ENCODE data around the gene JCAD. TPM values are rescaled to one million over a fixed set of nuclear protein-coding genes. Genes with fewer than 3 reads are reported as not detected.
"Not testable (repeated sequence)": the region's sequence is repeated elsewhere in the genome, so short reads cannot be mapped to it uniquely, and the experiment has no call there.

Gene JCAD, protein sequence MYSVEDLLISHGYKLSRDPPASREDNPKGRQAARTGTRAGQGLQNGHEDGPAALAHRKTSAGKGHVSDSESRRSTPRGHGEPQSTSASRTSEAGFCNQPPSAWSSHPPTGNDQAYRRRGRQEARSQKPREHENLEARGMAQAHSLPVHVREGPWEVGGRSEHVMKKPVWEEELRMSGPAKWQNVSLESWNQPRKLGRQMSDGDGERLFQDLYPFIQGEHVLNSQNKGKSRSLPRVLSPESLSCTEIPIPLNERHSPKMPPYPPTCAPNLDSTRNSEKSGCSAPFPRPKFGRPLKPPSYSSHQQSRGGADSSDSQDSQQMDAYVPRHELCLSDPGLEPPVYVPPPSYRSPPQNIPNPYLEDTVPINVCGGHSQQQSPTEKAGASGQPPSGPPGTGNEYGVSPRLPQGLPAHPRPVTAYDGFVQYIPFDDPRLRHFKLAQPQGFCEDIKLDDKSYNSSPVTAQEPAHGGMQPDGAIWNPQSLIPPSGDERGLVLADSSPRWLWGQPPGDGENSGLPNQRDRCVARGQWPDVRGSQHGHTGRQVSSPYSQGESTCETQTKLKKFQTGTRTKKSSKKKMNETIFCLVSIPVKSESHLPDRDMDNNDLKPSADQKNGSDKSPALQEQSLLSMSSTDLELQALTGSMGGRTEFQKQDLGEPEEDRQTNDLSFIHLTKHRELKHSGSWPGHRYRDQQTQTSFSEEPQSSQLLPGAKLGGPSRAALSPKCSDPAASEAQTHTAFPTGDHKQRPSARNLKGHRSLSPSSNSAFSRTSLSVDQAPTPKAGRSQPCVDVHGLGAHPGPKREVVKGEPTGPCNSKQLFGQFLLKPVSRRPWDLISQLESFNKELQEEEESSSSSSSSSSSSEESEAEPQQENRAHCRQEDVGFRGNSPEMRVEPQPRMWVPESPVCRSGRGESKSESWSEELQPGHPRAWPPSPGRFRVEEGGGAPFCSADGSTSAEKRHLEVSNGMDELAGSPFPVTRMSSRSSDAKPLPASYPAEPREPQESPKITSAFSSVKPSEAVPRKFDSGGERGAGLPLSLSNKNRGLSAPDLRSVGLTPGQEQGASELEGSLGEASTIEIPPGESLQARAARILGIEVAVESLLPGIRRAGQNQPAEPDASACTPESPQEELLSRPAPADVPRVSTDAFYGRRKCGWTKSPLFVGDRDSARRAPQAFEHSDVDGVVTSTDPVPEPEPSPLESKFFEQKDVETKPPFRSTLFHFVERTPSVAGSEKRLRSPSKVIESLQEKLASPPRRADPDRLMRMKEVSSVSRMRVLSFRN (N-terminal part only)
- total RNA-seq, result 2.5 and 3.2 TPM in 2 replicates

DNA sequence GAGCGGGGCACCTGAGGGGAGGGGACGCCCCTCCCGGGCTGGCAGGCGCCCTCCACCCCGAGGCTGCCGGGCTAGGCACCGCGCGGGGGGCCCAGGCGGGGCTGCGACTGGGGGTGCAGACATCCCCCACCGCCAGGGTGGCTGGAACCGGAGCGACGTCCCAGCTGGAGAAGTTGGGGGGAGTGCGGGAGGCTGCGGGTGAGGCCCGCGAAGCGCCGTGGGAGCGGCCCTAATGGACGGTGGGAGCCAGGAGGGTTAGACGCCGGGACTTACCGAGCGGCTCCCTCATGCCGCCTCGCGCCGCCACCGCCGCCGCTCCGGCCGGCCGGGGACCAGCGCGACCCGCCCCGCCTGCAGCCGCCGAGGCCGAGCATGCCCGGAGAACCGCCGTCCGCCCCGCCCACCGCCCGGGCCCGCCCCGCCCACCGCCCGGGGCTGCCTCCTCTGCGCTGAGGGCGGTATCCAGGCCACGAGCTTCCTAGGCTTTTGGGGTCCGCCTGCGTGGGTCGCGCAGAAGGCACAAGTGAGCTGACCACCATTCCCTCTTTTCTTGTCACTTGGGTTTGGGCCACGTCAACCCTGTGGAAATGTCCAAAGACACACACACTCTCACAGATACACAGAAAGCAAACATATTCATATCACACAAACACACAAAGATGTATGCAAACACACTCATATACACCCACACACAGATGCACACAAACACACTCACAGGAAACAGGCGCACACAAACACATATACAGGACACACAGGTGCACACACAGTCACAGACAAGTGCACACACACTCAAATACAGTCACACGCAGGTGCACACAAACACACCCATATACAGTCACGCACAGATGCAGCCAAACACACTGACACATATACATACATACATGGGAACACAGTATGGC is at the start of gene JCAD:
TSS of gene JCAD (minus strand) at position 378 of the 899 bp plus-strand sequence. CDS start 11,774 bp downstream, outside the sequence.
- intact Hi-C loops (cut with micrococcal nuclease), result loop anchor here (1.0 kb wide), 1 partner anchor 11 kb away; no protein-coding TSS in a partner anchor

DNA sequence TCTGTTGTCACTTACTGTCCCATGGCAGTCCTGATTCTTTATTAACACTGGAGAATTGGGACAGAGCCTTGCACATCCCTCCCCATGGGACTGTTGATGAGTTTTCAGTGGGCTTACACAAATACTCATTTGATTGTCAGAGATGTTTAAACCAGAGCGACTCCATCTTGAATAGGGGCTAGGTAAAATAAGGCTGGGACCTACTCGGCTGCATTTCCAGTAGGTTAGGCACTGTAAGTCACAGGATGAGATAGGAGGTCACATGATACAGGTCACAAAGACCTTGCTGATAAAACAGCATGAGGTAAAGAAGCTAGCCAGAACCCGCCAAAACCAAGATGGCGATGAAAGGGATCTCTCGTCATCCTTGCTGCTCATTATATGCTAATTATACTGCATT is 47.6 kb upstream of the JCAD start:
- intact Hi-C loops (cut with micrococcal nuclease), result no loop called here

DNA sequence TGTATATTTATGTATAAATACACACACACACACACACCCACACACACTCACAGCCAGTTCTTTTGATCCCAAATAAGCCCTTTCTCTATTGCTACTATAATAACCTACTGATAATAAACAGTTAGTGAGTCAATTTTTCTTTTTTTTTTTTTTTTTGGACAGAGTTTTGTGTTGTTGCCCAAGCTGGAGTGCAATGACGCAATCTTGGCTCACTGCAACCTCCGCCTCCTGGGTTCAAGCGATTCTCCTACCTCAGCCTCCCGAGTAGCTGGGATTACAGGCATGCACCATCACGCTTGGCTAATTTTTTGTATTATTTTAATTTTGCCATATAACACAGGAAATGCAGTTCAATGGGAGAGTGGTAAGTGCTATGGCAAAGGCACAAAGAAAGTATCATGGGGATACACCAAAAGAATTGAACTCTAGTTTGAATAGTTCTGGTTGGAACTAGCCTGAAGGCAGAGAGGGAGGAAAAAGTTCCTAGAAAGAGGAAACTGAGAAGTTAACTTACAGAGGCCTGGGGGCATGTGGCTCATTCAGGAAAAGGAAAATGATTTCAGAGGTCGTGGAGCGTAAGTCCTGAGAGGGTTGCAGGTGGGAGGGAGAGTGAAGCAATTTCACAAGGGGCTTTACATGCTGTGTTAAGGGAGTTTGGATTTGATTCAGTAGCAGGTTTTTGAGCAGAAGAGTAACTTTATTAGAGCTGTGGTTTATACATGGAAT is 44.4 kb upstream of the JCAD start:
- intact Hi-C loops (cut with micrococcal nuclease), result no loop called here

DNA sequence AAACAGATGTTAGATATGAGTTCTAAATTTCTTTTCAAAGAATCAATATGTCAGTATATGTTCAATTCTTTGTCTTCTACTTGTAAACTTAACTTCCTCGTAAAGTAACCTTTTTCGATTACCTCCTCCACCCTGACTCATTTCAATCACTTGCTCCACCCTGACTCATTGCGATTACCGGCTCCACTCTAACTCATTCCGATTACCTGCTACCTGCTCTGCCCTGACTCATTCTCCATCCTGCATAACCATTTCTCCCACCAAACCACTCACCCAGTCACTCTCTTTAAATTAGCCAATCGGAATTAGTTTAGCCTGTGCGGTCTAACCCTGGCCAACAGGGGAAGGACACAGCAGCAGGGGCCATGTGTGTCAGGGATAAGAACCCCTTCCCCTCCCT is 40.3 kb upstream of the JCAD start:
- intact Hi-C loops (cut with micrococcal nuclease), result not testable (repeated sequence)

DNA sequence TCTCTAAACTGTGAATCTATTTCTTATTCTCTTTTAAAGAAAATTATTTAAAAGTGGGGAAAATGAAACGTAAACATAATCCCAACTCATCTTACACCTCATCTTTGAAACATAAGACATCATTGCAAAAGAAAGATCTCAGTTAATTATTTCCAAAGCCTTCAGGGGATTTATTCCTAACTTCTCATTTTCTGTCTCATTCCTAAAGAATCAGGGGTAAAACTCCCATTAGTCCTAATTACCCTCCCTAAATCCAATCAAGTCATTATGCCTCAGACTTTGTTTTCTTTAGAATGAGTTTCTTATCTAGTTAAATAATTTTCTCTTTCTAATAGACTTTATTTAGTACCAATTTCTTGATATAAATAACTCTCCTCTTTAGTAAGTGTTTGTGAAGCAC is 39.7 kb upstream of the JCAD start:
- intact Hi-C loops (cut with micrococcal nuclease), result no loop called here

DNA sequence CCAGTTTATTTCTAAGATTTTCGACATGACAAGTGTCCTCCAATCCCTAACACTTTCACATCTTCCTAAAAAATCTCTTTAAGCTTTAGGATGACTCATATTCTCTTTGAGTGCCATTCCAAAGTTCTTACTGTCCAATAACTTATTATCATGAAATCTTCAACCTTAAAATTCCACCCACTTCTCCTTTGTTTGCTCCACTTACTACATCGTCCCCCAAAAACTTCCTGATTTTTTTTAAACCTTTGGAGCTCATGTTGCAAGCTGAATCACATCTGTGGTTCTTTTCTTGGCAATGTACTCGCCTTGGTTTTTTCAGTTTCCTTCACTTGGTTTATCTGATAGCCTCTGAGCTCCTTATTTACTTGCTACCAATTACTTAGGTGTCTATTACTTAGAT is 39.2 kb upstream of the JCAD start:
- intact Hi-C loops (cut with micrococcal nuclease), result no loop called here

DNA sequence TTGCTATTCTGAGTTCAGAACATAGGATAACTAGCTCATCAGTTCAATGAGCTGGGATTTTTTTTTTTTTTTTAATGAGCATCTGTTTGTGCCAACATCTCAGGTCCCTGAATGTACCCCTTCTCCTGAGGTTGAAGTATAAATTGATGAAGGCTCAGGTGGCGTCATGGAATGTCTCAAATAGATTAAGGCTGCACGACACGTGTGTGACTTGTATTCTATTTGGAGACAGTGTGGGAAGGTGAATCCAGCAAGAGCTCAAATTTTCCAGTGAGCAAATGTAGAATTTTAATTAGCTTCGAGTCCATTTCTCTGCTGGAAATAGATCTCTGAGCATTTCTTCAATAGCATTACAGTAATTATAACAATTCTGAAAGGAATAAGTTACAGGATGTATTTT is 37.2 kb upstream of the JCAD start:
- intact Hi-C loops (cut with micrococcal nuclease), result no loop called here

DNA sequence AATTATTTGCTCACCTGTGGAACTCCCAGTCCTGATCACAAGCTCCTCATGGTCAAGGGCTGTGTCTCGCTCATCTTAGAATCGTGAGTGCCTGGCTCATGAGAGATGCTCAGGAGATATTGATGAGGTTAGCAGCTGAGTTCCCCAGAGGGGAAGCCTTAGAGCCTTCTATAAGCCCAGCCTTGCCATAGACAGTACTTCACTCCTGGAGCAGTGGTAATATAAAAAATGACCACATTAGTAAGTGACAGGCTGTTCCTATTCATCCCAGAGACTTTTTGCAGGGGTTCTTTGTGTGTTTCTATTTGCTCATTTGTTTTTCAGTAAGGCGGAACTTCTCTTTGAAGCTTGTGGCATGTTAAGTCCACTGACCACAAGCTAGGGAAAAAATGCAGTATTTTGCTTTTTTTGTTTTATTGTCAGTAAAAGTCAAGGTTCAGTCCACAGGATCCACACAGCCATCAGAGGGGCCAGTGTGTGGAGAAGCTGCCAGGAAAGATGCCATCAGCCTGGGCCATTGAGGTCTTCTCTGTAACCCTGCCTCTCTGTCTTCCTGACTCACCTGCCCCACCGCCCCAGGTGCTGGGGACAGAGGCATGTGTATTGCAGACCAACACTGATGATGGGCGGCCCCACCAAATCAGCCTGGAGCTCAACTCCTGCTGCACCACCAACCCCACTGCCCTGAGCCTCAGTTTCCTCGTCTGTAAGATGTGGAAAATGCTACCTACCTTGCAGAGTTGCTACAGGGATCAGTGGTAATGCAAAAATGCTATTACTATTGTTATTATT is 36.4 kb upstream of the JCAD start:
- intact Hi-C loops (cut with micrococcal nuclease), result no loop called here

DNA sequence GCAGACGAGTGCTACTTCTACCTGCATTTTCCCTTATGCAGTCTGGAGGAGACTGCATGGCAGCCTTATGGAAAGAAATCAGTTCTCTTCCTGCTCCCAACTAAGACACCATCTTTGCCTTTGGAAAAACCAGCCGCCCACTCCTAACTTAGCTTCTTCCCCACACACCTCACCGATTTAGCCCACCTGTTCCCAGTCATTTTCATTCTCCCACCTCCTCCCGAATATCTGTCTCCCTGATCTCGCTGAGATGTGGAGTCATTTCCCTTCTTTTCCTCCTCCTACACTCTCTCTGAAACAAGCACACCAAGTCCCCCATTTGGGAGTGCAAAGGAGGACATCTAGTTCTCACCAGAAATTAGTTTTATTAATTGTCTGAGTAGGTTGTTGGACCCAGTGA is 35.2 kb upstream of the JCAD start:
- intact Hi-C loops (cut with micrococcal nuclease), result no loop called here

DNA sequence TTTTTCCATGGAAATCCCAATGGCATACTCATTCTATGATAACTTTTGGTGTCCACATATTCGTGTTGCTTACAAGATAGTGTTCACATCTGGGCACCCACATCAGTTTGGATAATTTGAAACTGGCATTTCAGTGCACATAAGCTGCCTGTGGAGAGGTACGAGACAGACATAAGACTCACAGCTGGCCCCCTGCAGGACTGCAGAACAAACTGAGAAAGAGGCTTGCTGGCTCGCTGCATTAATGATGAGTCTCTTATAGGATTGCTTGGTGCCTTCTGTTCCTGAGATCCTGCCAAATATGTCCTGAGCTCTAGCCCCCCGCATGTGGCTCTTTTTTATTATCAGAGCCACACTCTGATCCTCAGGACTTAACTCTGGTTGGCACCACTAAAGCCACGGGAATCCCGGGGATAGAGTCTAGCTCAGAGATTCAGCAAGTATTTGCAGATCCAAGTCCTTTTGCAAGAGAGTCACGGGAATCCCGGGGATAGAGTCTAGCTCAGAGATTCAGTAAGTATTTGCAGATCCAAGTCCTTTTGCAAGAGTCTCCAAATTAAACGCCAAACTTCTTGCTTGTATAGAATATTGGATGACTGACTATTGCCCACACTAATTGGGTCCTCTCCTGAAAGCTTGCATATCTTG is 34.0 kb upstream of the JCAD start:
- intact Hi-C loops (cut with micrococcal nuclease), result no loop called here

DNA sequence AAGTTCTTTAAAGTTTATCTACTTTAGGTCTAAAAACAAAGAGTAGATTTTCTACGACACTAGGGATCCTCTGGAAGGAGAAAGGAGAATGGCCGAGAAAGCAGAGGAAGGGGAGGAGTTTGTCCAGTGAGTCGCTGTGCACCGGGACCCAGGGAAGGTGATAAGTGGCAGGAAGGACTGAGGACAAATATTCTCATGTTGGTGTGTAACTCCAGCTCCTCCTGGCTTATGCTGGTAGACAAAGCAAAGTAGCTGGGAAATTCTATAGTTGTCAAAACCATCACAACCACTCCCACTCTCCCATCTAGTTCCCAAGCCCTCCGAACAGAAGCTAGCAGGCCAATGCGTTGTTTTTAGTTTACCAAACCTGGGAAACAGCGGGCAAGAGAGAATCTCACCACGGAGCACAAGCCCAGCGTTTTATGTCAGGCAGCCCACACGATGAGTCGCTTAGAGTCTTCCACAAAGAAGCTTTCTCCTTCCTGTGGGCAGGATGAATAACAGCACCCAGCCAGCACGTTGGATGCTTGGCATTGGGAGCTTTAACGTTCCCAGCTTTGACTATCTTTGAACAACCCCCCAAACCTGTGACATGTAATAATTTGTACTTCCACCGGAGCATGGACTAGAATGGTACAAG is 32.9 kb upstream of the JCAD start:
- intact Hi-C loops (cut with micrococcal nuclease), result no loop called here

DNA sequence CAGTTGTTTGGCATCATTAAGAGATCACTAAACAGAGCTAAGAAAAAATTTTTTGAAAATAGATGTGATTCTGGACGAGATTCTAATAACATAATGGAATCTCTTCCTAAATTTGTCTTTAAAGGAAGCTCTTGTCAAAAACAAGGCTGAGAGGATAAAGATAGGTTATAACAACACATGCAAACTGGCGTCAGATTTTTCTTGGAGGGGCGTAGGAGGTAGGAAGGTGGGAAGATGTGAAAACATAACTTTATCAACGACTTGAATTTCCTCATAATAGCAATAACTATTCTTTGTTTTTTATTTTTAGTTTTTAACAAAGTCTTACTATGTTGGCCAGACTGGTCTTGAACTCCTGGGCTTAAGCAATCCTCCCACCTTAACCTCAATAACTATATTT is 31.8 kb upstream of the JCAD start:
- intact Hi-C loops (cut with micrococcal nuclease), result no loop called here

DNA sequence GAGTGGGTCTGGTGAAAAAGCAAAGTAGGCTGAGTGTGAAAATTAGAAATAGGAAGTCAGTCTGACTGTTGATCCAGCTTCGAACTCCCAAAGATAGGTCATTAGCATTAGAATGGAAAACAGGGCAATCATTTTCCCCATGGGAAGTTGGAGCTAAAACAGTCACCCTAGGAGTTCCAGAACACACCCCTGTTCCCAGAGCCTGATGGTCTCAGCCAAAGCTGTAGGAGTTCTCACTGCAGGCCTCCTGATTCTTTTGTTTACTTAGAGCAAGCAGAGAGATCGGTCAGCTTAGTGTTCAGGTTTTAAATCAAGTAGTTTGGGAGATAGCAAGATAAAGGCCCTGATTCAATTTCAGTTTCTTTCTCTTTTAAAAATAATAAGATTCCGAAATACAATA is 28.8 kb upstream of the JCAD start:
- intact Hi-C loops (cut with micrococcal nuclease), result no loop called here

DNA sequence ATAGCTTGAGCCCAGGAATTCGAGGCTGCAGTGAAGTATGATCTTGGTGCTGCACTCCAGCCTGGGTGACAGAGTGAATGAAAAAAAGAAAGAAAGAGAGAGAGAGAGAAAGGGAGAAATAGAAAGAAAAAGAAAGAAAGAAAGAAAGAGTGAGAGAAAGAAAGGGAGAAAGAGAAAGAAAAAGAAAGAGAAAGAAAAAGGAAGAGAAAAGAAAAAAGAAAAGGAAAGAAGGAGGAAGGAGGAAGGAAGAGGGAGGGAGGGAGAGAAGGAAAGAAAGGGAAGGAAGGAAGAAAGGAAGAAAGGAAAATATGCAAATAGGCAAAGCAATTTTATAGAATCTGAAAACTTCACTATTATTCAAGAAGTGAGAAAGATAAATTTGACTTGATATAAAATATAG is 24.5 kb upstream of the JCAD start:
- intact Hi-C loops (cut with micrococcal nuclease), result no loop called here

DNA sequence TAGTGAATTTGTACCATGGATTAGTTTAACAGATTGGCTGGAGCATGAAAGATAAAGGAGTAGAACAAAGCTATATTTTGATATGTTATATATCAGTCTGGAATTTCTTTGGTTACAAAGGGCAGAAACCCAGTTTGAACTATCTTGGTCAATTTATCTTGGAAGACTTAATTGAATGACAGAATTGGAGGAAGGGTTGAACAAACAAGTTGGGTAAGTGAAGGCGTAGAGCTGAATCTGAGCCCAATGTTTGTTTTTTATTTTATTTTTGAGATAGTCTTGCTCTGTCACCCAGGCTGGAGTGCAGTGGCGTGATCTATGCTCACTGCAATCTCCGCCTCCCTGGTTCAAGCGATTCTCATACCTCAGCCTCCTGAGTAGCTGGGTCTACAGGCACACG is 21.8 kb upstream of the JCAD start:
- intact Hi-C loops (cut with micrococcal nuclease), result no loop called here

DNA sequence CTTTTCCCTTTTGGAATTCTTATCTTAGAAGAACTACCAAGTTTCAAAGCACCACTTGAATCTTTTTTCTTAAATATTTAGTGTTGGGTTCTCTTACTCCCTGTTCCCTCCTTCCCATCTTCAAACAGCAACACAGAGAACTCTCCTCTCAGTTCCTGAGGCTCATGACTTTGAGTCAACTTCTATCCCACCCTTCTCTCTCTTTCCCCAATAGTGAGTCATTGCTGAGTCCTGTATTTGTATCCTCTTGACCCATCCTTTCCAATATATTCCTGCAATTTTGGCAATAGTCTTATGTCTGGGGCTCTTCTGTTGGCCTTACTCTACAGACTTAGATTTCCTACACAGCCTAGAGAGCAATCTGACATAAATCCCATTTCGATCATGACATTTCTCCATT is 20.8 kb upstream of the JCAD start:
- intact Hi-C loops (cut with micrococcal nuclease), result no loop called here

DNA sequence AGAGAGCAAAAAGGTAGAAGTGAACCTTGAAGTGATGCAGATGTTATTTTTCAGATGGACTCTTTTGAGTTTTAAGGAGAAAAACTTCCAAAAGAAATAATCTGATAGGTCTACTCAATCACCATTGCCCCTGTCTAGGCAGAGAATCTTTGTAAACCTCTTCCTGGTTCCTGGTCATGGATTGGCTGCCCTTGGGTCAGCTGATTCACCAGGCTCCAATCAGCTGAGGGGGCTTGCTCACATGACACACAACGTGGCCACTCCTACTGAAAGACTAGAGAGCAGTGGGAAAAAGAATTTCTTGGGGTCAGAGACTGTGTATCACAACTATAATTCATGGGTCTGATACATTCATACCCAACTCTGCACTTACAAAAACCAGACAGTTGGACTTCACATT is 20.0 kb upstream of the JCAD start:
- intact Hi-C loops (cut with micrococcal nuclease), result no loop called here

DNA sequence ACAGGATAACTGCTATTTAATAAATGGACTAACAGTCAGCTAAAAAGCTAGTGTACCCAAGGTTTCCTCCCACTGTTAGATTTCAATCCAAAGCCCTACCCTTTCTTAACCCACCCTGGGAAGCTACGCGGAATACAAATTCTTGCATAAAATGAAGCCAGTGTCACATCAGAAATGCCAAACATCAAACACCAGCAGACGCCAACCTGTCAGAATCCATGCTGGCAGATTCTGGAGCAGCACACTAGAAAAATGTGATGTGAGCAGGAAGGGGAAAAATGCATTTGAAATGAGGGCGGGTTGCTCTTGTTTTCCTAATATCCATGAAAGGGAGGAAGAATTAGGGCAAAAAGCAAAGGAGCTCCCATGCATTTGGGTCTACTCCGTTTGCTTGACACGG is 16.1 kb upstream of the JCAD start:
- intact Hi-C loops (cut with micrococcal nuclease), result no loop called here

All from T-helper 2 cell treated with Interferon-gamma antibody and Interleukin-4, amounts not matched to agents 100 ng/mL and 5 ng/mL, for 36 hours (primary cell).